Bronchial epithelial cell (primary cell): ENCODE measurements around the gene RNASE9. TPM values are rescaled to one million over a fixed set of nuclear protein-coding genes. Genes with fewer than 3 reads are reported as not detected.
"Not testable (repeated sequence)": the region's sequence is repeated elsewhere in the genome, so short reads cannot be mapped to it uniquely, and the experiment has no call there.

ENCODE experiments used
- DNase-seq: peaks from one replicate; pipeline ENCODE4 v3.0.0-alpha.2; 2010; ENCODE audit warnings: low read depth
- FAIRE-seq: peaks from 2 replicates; lab custom pipeline; 2011; peaks lifted over from hg19 to GRCh38; lab: Jason Lieb, UNC
- H3K27me3 ChIP-seq: 2 replicates; pipeline ENCODE4 v1.5.1; 2011; ENCODE audit warnings: low read length; ENCODE audit not compliant: control insufficient read depth, insufficient read depth
- H3K36me3 ChIP-seq: 2 replicates; pipeline ENCODE4 v1.5.1; 2011; ENCODE audit warnings: low read length; ENCODE audit not compliant: control insufficient read depth, insufficient read depth
- H3K4me3 ChIP-seq: 2 replicates; pipeline ENCODE4 v1.5.1; 2011; ENCODE audit warnings: mild to moderate bottlenecking, low read depth, low read length, control low read depth
- total RNA-seq: library from RNA; depleted of rRNA; stranded (reverse); fragments of >200 nt; gene quantifications from 2 replicates; pipeline ENCODE4 v1.2.1, GENCODE V29; 2014
- TF ChIP-seq, protein P1 (sequence below): IDR thresholded peaks from 2 replicates; pipeline ENCODE4 v1.5.1; 2011; ENCODE audit warnings: mild to moderate bottlenecking, moderate library complexity, low read length, control low read depth, inconsistent platforms; ENCODE audit not compliant: insufficient read depth, severe bottlenecking

The RNASE9 gene
- total RNA-seq, 1 donor from 2014 or later: not detected

DNA sequence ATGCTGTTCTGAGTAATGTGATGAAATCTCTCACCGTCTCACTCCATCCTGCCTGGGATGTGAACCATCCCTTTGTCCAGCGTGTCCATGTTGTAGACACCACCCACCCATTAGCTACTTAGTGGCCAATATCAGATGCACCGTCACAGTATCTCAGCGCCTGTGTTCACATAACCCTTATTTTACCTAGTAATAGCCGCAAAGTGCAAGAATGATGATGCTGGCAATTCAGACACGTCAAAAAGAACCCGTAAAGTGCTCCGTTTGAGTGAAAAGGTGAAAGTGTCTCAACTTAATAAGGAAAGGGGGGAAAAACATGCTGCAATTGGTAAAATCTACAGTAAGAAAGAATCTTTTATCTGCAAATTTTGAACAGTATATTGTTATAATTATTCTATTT is 52.5 kb downstream of the RNASE9 start:
- no peak for DNase-seq
- FAIRE-seq: no peak
- TF ChIP-seq, protein P1, sequence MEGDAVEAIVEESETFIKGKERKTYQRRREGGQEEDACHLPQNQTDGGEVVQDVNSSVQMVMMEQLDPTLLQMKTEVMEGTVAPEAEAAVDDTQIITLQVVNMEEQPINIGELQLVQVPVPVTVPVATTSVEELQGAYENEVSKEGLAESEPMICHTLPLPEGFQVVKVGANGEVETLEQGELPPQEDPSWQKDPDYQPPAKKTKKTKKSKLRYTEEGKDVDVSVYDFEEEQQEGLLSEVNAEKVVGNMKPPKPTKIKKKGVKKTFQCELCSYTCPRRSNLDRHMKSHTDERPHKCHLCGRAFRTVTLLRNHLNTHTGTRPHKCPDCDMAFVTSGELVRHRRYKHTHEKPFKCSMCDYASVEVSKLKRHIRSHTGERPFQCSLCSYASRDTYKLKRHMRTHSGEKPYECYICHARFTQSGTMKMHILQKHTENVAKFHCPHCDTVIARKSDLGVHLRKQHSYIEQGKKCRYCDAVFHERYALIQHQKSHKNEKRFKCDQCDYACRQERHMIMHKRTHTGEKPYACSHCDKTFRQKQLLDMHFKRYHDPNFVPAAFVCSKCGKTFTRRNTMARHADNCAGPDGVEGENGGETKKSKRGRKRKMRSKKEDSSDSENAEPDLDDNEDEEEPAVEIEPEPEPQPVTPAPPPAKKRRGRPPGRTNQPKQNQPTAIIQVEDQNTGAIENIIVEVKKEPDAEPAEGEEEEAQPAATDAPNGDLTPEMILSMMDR: no peak
- Histone ChIP-seq H3K27me3 (no peaks in the 10 kb centered on the region), H3K36me3 (no peaks in the 10 kb centered on the region), H3K4me3 (no peak overlapping the region)

DNA sequence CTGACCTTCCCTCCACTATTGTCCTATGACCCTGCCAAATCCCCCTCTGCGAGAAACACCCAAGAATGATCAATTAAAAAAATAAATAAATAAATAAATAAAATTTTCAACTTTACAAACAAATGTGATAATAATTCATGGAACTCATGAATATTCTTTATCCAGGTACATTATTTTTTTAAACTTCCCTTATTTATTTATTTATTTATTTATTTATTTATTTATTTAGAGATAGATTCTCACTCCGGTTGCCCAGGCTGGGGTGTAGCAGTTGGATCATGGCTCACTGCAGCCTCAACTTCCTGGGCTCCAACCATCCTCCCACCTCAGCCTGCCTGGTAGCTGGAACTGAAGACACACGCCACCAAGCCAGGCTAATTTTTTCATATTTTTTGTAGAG is 53.3 kb downstream of the RNASE9 start:
- not testable (repeated sequence) for DNase-seq, H3K27me3 ChIP-seq, H3K36me3 ChIP-seq, H3K4me3 ChIP-seq, FAIRE-seq

DNA sequence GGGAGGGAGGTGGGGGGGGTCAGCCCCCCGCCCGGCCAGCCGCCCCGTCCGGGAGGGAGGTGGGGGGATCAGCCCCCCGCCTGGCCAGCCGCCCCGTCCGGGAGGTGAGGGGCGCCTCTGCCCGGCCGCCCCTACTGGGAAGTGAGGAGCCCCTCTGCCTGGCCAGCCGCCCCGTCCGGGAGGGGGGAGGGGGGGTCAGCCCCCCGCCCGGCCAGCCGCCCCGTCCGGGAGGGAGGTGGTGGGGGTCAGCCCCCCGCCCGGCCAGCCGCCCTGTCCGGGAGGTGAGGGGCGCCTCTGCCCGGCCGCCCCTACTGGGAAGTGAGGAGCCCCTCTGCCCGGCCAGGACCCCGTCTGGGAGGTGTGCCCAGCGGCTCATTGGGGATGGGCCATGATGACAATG is 54.1 kb downstream of the RNASE9 start:
- H3K27me3 ChIP-seq, H3K36me3 ChIP-seq, FAIRE-seq, DNase-seq, H3K4me3 ChIP-seq: not testable (repeated sequence)

DNA sequence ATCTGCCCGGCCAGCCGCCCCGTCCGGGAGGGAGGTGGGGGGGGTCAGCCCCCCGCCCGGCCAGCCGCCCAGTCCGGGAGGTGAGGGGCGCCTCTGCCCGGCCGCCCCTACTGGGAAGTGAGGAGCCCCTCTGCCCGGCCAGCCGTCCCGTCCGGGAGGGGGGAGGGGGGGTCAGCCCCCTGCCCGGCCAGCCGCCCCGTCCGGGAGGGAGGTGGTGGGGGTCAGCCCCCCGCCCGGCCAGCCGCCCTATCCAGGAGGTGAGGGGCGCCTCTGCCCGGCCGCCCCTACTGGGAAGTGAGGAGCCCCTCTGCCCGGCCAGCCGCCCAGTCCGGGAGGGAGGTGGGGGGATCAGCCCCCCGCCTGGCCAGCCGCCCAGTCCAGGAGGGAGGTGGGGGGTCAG is 54.6 kb downstream of the RNASE9 start:
- H3K4me3 ChIP-seq, FAIRE-seq, DNase-seq, H3K36me3 ChIP-seq, H3K27me3 ChIP-seq: not testable (repeated sequence)

Other genes with a start within 250 kb of the RNASE9 start
- gene CCNB1IP1, start 227.8 kb downstream of the RNASE9 start, total RNA-seq: 70.0 and 168 TPM in 2 replicates
- 7.9 and 11.6 TPM in 2 replicates for gene PARP2, start 217.4 kb downstream of the RNASE9 start, total RNA-seq
- gene TEP1, start 147.5 kb downstream of the RNASE9 start, total RNA-seq: 9.7 and 10.2 TPM in 2 replicates
- not detected in 2 replicates for gene KLHL33, start 124.9 kb downstream of the RNASE9 start, total RNA-seq
- gene OSGEP, start 106.2 kb downstream of the RNASE9 start, total RNA-seq: 15.0 and 15.4 TPM in 2 replicates
- gene APEX1, start 105.8 kb downstream of the RNASE9 start, total RNA-seq: 25.3 and 56.1 TPM in 2 replicates
- gene PIP4P1, start 99.6 kb downstream of the RNASE9 start, total RNA-seq: 19.3 and 24.7 TPM in 2 replicates
- gene PNP, start 91.6 kb downstream of the RNASE9 start, total RNA-seq: 70.2 and 109 TPM in 2 replicates
- gene RNASE10, start 55.5 kb downstream of the RNASE9 start, total RNA-seq: not detected in 2 replicates
- not detected in 2 replicates for gene RNASE11, start 27.0 kb upstream of the RNASE9 start, total RNA-seq
- gene RNASE12, start 30.3 kb upstream of the RNASE9 start, total RNA-seq: not detected in 2 replicates
- not detected in 2 replicates for gene OR6S1, start 80.6 kb upstream of the RNASE9 start, total RNA-seq
- gene RNASE4, start 123.5 kb upstream of the RNASE9 start, total RNA-seq: 2.9 and 4.7 TPM in 2 replicates
- 2.4 and 2.9 TPM in 2 replicates for gene ANG, start 127.7 kb upstream of the RNASE9 start, total RNA-seq
- not detected in 2 replicates for gene EDDM3A, start 184.8 kb upstream of the RNASE9 start, total RNA-seq
- gene EDDM3B, start 207.4 kb upstream of the RNASE9 start, total RNA-seq: not detected in 2 replicates
- gene RNASE6, start 220.2 kb upstream of the RNASE9 start, total RNA-seq: not detected in 2 replicates
- gene RNASE1, start 241.8 kb upstream of the RNASE9 start, total RNA-seq: not detected in 2 replicates